Breast epithelium (tissue), 3 donors: ENCODE measurements around the gene CTDSPL.

ENCODE experiments used
- POLR2A ChIP-seq: fragments of 450-650 bp; IDR thresholded peaks from one replicate; pipeline ENCODE4 v1.6.1; 2016; ENCODE audit warnings: antibody characterized with exemption, mild to moderate bottlenecking, moderate library complexity
- TF ChIP-seq, protein P1 (sequence below), 3 donors: fragments of 450-650 bp; IDR thresholded peaks; one replicate each; pipeline ENCODE4 v1.5.1; 2016 to 2017; ENCODE audit warnings: antibody characterized with exemption in 3 of 3, mild to moderate bottlenecking in 3 of 3, moderate library complexity in 3 of 3

DNA sequence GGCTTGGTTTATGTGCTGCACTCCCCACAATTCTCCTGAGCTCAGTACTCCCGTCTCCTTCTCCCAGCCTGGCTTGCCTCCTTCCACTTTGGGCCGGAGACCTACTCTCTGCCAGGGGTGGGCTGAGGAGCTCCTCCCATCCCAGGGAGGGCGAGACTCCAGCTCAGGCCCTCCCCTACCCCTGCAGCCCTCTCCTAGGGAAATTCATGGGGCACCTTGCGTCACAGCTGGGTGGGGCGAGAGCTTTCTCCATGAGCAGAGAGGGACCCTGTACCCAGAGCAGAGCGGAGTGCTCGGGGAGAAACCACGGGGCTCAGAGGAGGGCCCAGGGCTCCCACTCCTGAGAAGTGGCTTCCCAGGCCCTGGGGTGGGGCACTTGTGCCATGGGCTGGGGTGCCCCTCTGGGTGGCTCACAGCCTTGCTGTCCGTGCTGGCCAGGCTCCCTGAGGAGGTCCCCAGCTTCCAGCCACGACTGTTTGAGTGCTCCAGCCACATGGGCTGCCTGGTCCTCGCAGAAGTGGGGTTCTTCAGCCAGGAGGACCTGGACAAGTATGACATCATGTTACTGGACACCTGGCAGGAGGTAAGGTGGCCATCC, 142.2 kb downstream of the CTDSPL start:
- no peak for TF ChIP-seq POLR2A
- TF ChIP-seq, protein P1, sequence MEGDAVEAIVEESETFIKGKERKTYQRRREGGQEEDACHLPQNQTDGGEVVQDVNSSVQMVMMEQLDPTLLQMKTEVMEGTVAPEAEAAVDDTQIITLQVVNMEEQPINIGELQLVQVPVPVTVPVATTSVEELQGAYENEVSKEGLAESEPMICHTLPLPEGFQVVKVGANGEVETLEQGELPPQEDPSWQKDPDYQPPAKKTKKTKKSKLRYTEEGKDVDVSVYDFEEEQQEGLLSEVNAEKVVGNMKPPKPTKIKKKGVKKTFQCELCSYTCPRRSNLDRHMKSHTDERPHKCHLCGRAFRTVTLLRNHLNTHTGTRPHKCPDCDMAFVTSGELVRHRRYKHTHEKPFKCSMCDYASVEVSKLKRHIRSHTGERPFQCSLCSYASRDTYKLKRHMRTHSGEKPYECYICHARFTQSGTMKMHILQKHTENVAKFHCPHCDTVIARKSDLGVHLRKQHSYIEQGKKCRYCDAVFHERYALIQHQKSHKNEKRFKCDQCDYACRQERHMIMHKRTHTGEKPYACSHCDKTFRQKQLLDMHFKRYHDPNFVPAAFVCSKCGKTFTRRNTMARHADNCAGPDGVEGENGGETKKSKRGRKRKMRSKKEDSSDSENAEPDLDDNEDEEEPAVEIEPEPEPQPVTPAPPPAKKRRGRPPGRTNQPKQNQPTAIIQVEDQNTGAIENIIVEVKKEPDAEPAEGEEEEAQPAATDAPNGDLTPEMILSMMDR (IDR thresholded peaks at IDR 0.05), result no peak
